HG03108 (cell line): ENCODE results near the gene ROPN1L.
"Not testable (repeated sequence)": the region's sequence is repeated elsewhere in the genome, so short reads cannot be mapped to it uniquely, and the experiment has no call there.

Source experiments
- ATAC-seq: cut with Tn5 transposase; IDR thresholded peaks from one replicate; pipeline ENCODE4 v1.9.1; 2021; ENCODE audit warnings: moderate library complexity; ENCODE audit not compliant: unreplicated experiment

The ROPN1L gene

GRCh38 chr5:10475931-10476676 is 34.4 kb downstream of the ROPN1L start:
- no peak for ATAC-seq

GRCh38 chr5:10476878-10477277 is 35.2 kb downstream of the ROPN1L start:
- no peak for ATAC-seq

- ATAC-seq, result no peak
These were observed 36.3 kb downstream of the ROPN1L start for GRCh38 chr5:10477943-10478342.

- no peak for ATAC-seq
These were observed 36.8 kb downstream of the ROPN1L start for GRCh38 chr5:10478436-10478835.

GRCh38 chr5:10479154-10479721 is 37.6 kb downstream of the ROPN1L start:
- no peak for ATAC-seq

GRCh38 chr5:10480237-10480985 is 38.7 kb downstream of the ROPN1L start:
- ATAC-seq, result no peak

GRCh38 chr5:10481241-10481935 is 39.7 kb downstream of the ROPN1L start:
- no peak for ATAC-seq

GRCh38 chr5:10482791-10483530 is 41.3 kb downstream of the ROPN1L start:
- no peak for ATAC-seq

GRCh38 chr5:10484774-10485141 is 43.1 kb downstream of the ROPN1L start:
- ATAC-seq, result no peak

- no peak for ATAC-seq
These were observed 43.6 kb downstream of the ROPN1L start for GRCh38 chr5:10485142-10485795.

- ATAC-seq, result no peak
These were observed 44.2 kb downstream of the ROPN1L start for GRCh38 chr5:10485897-10486296.

GRCh38 chr5:10486511-10487344 is 45.0 kb downstream of the ROPN1L start:
- ATAC-seq, result no peak

GRCh38 chr5:10488144-10488543 is 46.5 kb downstream of the ROPN1L start:
- ATAC-seq, result no peak

GRCh38 chr5:10489810-10490426 is 48.2 kb downstream of the ROPN1L start:
- ATAC-seq, result peak; percentile 97

- ATAC-seq, result no peak
These were observed 49.4 kb downstream of the ROPN1L start for GRCh38 chr5:10490927-10491672.

GRCh38 chr5:10491673-10492026 is 50.0 kb downstream of the ROPN1L start:
- ATAC-seq, result no peak

GRCh38 chr5:10493884-10494283 is 52.2 kb downstream of the ROPN1L start:
- ATAC-seq, result no peak

- ATAC-seq, result not testable (repeated sequence)
These were observed 52.8 kb downstream of the ROPN1L start for GRCh38 chr5:10494497-10494896.
